22Rv1 (cell line): ENCODE measurements around the gene IFT80.
"Not testable (repeated sequence)": the region's sequence is repeated elsewhere in the genome, so short reads cannot be mapped to it uniquely, and the experiment has no call there.

ENCODE experiments used
- H3K27ac ChIP-seq: fragments of 450-650 bp; 2 replicates; pipeline ENCODE4 v1.5.1; 2017
- CTCF ChIP-seq: fragments of 450-650 bp; IDR thresholded peaks from 2 replicates; pipeline ENCODE4 v1.5.1; 2017; ENCODE audit warnings: mild to moderate bottlenecking
- ZFX ChIP-seq: fragments of 450-650 bp; IDR thresholded peaks from 2 replicates; pipeline ENCODE4 v1.6.1; 2017; ENCODE audit warnings: antibody characterized with exemption, borderline replicate concordance

The IFT80 gene

GRCh38 chr3:160355826-160356225 is 43.2 kb downstream of the IFT80 start:
- H3K27ac ChIP-seq, result no peak overlapping the region
- TF ChIP-seq CTCF (no peak), ZFX (no peak)

- TF ChIP-seq CTCF, result no peak
- TF ChIP-seq ZFX, result no peak
- no peak overlapping the region for H3K27ac ChIP-seq
These were observed 52.5 kb downstream of the IFT80 start for GRCh38 chr3:160346511-160346910.

- TF ChIP-seq CTCF, result peak; percentile 71
- TF ChIP-seq ZFX, result no peak
- no peak overlapping the region for H3K27ac ChIP-seq
These were observed 55.9 kb downstream of the IFT80 start for GRCh38 chr3:160343132-160343531.

GRCh38 chr3:160340351-160340750 is 58.7 kb downstream of the IFT80 start:
- H3K27ac ChIP-seq, result no peak overlapping the region
- TF ChIP-seq ZFX (no peak), CTCF (no peak)

GRCh38 chr3:160331127-160331937 is 67.7 kb downstream of the IFT80 start:
- TF ChIP-seq CTCF (no peak), ZFX (no peak)
- peak overlapping the region; percentile 26 for H3K27ac ChIP-seq

GRCh38 chr3:160330690-160331089 is 68.3 kb downstream of the IFT80 start:
- no peak for TF ChIP-seq CTCF
- H3K27ac ChIP-seq, result peak overlapping the region; percentile 26

GRCh38 chr3:160330109-160330508 is 68.9 kb downstream of the IFT80 start:
- TF ChIP-seq CTCF, result no peak
- no peak for TF ChIP-seq ZFX
- H3K27ac ChIP-seq, result peak overlapping the region; percentile 26; the same call in 1 of the 2 replicates

- not testable (repeated sequence) for H3K27ac ChIP-seq
These were observed 72.7 kb downstream of the IFT80 start for GRCh38 chr3:160326286-160326685.

- not testable (repeated sequence) for H3K27ac ChIP-seq
These were observed 77.2 kb downstream of the IFT80 start for GRCh38 chr3:160321821-160322220.
